ENCODE results near the gene SRSF3. TPM values are rescaled to one million over a fixed set of nuclear protein-coding genes. Genes with fewer than 3 reads are reported as not detected.

SRSF3 gene
- total RNA-seq, 2 donors from 2014 or later = 88.5 to 120 TPM

DNA sequence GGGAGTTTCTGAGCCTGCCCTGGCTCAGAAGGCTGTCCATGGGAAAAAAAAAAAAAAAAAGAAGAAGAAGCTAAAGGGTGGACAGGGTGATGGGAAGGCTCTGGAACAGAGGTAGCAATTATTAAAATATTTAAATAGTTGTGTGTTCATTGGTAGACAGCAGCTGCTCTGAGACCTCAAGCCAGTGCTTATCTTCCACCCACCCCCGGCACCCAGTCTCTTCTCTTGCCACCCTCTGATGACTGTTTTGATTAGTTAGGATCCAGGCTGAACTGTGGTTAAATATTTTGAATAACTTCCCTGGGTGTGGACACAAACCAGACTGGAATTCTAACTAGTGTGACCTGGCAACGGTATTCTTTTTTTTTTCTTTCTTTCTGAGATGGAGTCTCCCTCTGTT, 16.9 kb upstream of the SRSF3 start:
- Histone ChIP-seq H3K9me3 (no peaks in the 10 kb centered on the region), H3K27me3 (replicated peaks; ENCODE audit: insufficient read depth) (no peaks in the 10 kb centered on the region), H3K4me1 (ENCODE audit: control insufficient read depth in 1 of 2, low read depth in 2 of 2) (peaks cover 11 to 23% of the 10 kb centered on the region in 2 donors), H3K4me3 (no peak overlapping the region), H3K36me3 (no peaks in the 10 kb centered on the region), H3K27ac (no peak overlapping the region)
- ATAC-seq (ENCODE audit: insufficient number of reproducible peaks, low FRiP score, low read depth) (no peak), DNase-seq (ENCODE audit: low spot score) (no peak)
- TF ChIP-seq, protein P1, sequence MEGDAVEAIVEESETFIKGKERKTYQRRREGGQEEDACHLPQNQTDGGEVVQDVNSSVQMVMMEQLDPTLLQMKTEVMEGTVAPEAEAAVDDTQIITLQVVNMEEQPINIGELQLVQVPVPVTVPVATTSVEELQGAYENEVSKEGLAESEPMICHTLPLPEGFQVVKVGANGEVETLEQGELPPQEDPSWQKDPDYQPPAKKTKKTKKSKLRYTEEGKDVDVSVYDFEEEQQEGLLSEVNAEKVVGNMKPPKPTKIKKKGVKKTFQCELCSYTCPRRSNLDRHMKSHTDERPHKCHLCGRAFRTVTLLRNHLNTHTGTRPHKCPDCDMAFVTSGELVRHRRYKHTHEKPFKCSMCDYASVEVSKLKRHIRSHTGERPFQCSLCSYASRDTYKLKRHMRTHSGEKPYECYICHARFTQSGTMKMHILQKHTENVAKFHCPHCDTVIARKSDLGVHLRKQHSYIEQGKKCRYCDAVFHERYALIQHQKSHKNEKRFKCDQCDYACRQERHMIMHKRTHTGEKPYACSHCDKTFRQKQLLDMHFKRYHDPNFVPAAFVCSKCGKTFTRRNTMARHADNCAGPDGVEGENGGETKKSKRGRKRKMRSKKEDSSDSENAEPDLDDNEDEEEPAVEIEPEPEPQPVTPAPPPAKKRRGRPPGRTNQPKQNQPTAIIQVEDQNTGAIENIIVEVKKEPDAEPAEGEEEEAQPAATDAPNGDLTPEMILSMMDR (IDR thresholded peaks at IDR 0.05) = no peak

DNA sequence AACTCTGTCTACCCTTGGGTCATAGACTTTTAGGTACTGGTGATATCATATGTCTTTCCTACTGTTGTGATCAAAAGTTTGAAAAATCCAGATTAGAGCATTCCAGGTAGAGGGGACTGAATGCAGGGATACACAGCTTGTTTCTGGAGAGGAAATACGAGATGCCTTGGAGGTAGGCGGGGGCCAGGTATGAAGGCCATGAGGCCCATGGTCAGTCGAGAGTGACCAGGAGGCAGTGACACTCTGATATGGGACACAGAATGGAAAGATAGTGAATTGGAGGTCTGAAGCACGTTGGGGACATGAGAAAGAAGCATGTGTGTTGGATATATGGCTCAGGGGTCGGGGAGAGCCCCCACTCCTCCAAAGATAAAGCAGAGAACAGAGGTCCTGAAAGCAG, 16.1 kb upstream of the SRSF3 start:
- no peak overlapping the region for H3K4me3 ChIP-seq
- H3K27ac ChIP-seq = no peak overlapping the region
- H3K9me3 ChIP-seq = no peaks in the 10 kb centered on the region
- no peak for DNase-seq (ENCODE audit: low spot score)
- no peaks in the 10 kb centered on the region for H3K36me3 ChIP-seq
- ATAC-seq (ENCODE audit: insufficient number of reproducible peaks, low FRiP score, low read depth) = no peak
- peaks cover 11 to 23% of the 10 kb centered on the region in 2 donors for H3K4me1 ChIP-seq (ENCODE audit: control insufficient read depth in 1 of 2, low read depth in 2 of 2)
- no peaks in the 10 kb centered on the region for H3K27me3 ChIP-seq (replicated peaks; ENCODE audit: insufficient read depth)
- TF ChIP-seq, protein P1 (IDR thresholded peaks at IDR 0.05) = no peak

DNA sequence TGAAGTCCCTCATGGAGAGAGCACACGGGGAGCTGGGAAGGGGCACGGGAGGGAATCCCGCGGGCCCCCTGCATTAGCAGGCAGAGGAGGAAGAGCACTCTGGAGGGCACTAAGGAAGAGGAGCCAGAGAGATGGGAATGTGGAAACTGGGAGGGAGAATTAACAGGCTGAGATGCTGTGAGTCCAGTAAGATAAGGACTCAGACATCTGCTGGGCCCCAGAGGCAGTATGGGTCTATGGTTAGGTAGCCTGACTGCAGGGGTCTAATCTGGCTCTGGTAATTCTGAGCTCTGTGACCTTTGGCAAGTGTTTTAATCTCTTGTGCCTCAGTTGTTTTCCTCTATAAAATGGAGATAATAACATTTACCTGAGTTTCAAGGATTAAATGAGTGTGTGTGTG, 15.7 kb upstream of the SRSF3 start:
- H3K27ac ChIP-seq = no peak overlapping the region
- H3K36me3 ChIP-seq = no peaks in the 10 kb centered on the region

DNA sequence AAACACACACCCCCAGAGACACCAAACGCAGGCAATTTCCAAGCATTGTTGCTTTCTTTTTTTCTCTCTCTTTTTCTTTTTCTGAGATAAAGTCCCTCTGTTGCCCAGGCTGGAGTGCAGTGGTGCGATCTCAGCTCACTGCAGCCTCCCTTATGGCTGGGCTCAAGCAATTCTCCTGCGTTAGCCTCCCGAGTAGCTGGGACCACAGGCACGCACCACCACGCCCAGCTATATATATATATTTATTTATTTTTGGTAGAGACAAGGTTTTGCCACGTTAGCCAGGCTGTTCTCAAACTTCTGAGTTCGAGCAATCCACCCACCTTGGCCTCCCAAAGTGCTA, 14.0 kb upstream of the SRSF3 start:
- Histone ChIP-seq H3K4me3 (peak overlapping the region; percentile 41), H3K27me3 (replicated peaks; ENCODE audit: insufficient read depth) (no peaks in the 10 kb centered on the region), H3K27ac (peak overlapping the region in 1 of 2 donors; percentile 24), H3K4me1 (ENCODE audit: control insufficient read depth in 1 of 2, low read depth in 2 of 2) (peaks cover 11 to 23% of the 10 kb centered on the region in 2 donors), H3K36me3 (no peaks in the 10 kb centered on the region), H3K9me3 (no peaks in the 10 kb centered on the region)
- TF ChIP-seq, protein P1 (IDR thresholded peaks at IDR 0.05) = no peak
- DNase-seq (ENCODE audit: low spot score) (no peak), ATAC-seq (ENCODE audit: insufficient number of reproducible peaks, low FRiP score, low read depth) (no peak)

More for the DNA sequence above, 15.7 kb upstream of the SRSF3 start:
- Histone ChIP-seq H3K4me1 (ENCODE audit: control insufficient read depth in 1 of 2, low read depth in 2 of 2) (peaks cover 11 to 23% of the 10 kb centered on the region in 2 donors), H3K27me3 (replicated peaks; ENCODE audit: insufficient read depth) (no peaks in the 10 kb centered on the region), H3K9me3 (no peaks in the 10 kb centered on the region), H3K4me3 (no peak overlapping the region)
- ATAC-seq (ENCODE audit: insufficient number of reproducible peaks, low FRiP score, low read depth) = no peak
- no peak for DNase-seq (ENCODE audit: low spot score)
- TF ChIP-seq, protein P1 (IDR thresholded peaks at IDR 0.05) = no peak

DNA sequence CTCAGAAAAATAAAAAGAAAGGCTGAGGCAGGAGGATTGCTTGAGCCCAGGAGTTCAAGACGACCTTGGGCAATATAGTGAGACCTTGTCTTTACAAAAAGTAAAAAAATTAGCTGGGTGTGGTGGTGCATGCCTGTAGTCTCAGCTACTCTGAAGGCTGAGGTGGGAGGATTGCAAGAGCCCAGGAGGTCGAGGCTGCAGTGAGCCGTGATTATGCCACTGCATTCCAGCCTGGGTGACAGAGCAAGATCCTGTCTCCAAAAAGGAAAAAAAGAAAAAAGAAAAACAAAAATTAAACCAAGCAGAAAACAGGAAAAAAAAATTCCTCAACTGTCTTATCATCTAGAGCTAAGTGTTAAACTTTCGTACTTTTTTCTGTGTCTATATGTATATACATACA, 12.4 kb upstream of the SRSF3 start:
- Histone ChIP-seq H3K4me3 (no peak overlapping the region), H3K27me3 (replicated peaks; ENCODE audit: insufficient read depth) (no peaks in the 10 kb centered on the region), H3K36me3 (no peaks in the 10 kb centered on the region), H3K4me1 (ENCODE audit: control insufficient read depth in 1 of 2, low read depth in 2 of 2) (peaks cover 11 to 23% of the 10 kb centered on the region in 2 donors), H3K9me3 (no peaks in the 10 kb centered on the region), H3K27ac (no peak overlapping the region)
- DNase-seq (ENCODE audit: low spot score) (no peak), ATAC-seq (ENCODE audit: insufficient number of reproducible peaks, low FRiP score, low read depth) (no peak)
- TF ChIP-seq, protein P1 (IDR thresholded peaks at IDR 0.05) = no peak
